HEK293T (cell line): Measurements from ENCODE around the gene PHRF1.

Experiments used
- CTCF ChIA-PET: fragments of 350-600 bp; formaldehyde crosslinking; extraction: SDS; loops from one replicate; lab custom pipeline; 2021; ENCODE audit warnings: antibody characterized with exemption, inconsistent platforms; lab: Yijun Ruan, JAX
- POLR2A ChIA-PET: fragments of 350-600 bp; formaldehyde crosslinking; extraction: SDS; loops from one replicate; lab custom pipeline; 2020; ENCODE audit warnings: antibody characterized with exemption, inconsistent platforms; lab: Yijun Ruan, JAX
- DNase-seq: peaks from one replicate; pipeline ENCODE4 v3.0.0; 2012; ENCODE audit warnings: mixed read lengths; ENCODE audit errors: extremely low spot score
- ARNT ChIP-seq: fragments of 450-650 bp; IDR thresholded peaks from 2 replicates; pipeline ENCODE4 v1.6.1; 2017; ENCODE audit warnings: mild to moderate bottlenecking
- BHLHE40 ChIP-seq: fragments of 450-650 bp; IDR thresholded peaks from 2 replicates; pipeline ENCODE4 v1.6.1; 2016; ENCODE audit warnings: mild to moderate bottlenecking, moderate library complexity, borderline replicate concordance
- CTBP1 ChIP-seq: fragments of 450-650 bp; IDR thresholded peaks from 2 replicates; pipeline ENCODE4 v1.6.1; 2016; ENCODE audit warnings: borderline replicate concordance
- ELF4 ChIP-seq: fragments of 450-650 bp; IDR thresholded peaks from 2 replicates; pipeline ENCODE4 v1.6.1; 2017; ENCODE audit warnings: antibody characterized with exemption
- FOXA1 ChIP-seq: fragments of 450-650 bp; IDR thresholded peaks from 2 replicates; pipeline ENCODE4 v1.6.1; 2016; ENCODE audit warnings: mild to moderate bottlenecking
- FOXK2 ChIP-seq: fragments of 450-650 bp; IDR thresholded peaks from 2 replicates; pipeline ENCODE4 v1.6.1; 2016; ENCODE audit warnings: mild to moderate bottlenecking
- FOXM1 ChIP-seq: fragments of 450-650 bp; IDR thresholded peaks from 2 replicates; pipeline ENCODE4 v1.6.1; 2017; ENCODE audit warnings: mild to moderate bottlenecking, borderline replicate concordance
- HDGF ChIP-seq: fragments of 450-650 bp; IDR thresholded peaks from 2 replicates; pipeline ENCODE4 v1.6.1; 2017; ENCODE audit warnings: antibody characterized with exemption, borderline replicate concordance
- L3MBTL2 ChIP-seq: fragments of 450-650 bp; conservative IDR thresholded peaks from 2 replicates; pipeline ENCODE4 v1.6.1; 2016; ENCODE audit warnings: mild to moderate bottlenecking
- LEF1 ChIP-seq: fragments of 450-650 bp; IDR thresholded peaks from 2 replicates; pipeline ENCODE4 v1.6.1; 2017; ENCODE audit warnings: mild to moderate bottlenecking, borderline replicate concordance
- NFRKB ChIP-seq: fragments of 450-650 bp; IDR thresholded peaks from 2 replicates; pipeline ENCODE4 v1.6.1; 2016; ENCODE audit warnings: mild to moderate bottlenecking, moderate library complexity
- PKNOX1 ChIP-seq: fragments of 450-650 bp; IDR thresholded peaks from 2 replicates; pipeline ENCODE4 v1.6.1; 2016
- SP1 ChIP-seq: fragments of 450-650 bp; IDR thresholded peaks from 2 replicates; pipeline ENCODE4 v1.6.1; 2017
- SUZ12 ChIP-seq: fragments of 450-650 bp; IDR thresholded peaks from 2 replicates; pipeline ENCODE4 v1.6.1; 2016; ENCODE audit warnings: mild to moderate bottlenecking
- TARDBP ChIP-seq: fragments of 450-650 bp; IDR thresholded peaks from 2 replicates; pipeline ENCODE4 v1.6.1; 2016
- ZNF384 ChIP-seq: fragments of 450-650 bp; IDR thresholded peaks from 2 replicates; pipeline ENCODE4 v1.6.1; 2016

Gene PHRF1

GRCh38 chr11:581342-581741, 5.1 kb downstream of the PHRF1 start:
- ChIA-PET CTCF (interaction anchor here (0.6 kb wide), 1 partner anchor 71 kb away, joined by 3 read pairs; no protein-coding TSS in a partner anchor), POLR2A (no interaction called here)
- DNase-seq = no peak

GRCh38 chr11:581752-582151, 5.5 kb downstream of the PHRF1 start:
- DNase-seq = no peak
- no peak for TF ChIP-seq SP1
- TF ChIP-seq TARDBP = no peak
- no peak for TF ChIP-seq PKNOX1
- no peak for TF ChIP-seq NFRKB
- TF ChIP-seq L3MBTL2 = no peak
- no peak for TF ChIP-seq HDGF
- TF ChIP-seq BHLHE40 = no peak
- TF ChIP-seq LEF1 = no peak
- TF ChIP-seq FOXK2 = no peak
- no peak for TF ChIP-seq SUZ12
- ChIA-PET CTCF (no interaction called here), POLR2A (no interaction called here)

More at GRCh38 chr11:581342-581741, 5.1 kb downstream of the PHRF1 start:
- TF ChIP-seq ZNF384 (no peak), SUZ12 (no peak), FOXK2 (no peak), ARNT (no peak), FOXM1 (no peak), NFRKB (no peak), CTBP1 (no peak), SP1 (no peak), BHLHE40 (no peak), LEF1 (no peak), FOXA1 (no peak), PKNOX1 (no peak), L3MBTL2 (no peak), HDGF (no peak), TARDBP (no peak), ELF4 (no peak)

- ChIA-PET CTCF (no interaction called here), POLR2A (no interaction called here)
- no peak for DNase-seq
- no peak for TF ChIP-seq LEF1
- TF ChIP-seq ARNT = no peak
- TF ChIP-seq PKNOX1 = no peak
- no peak for TF ChIP-seq FOXK2
- TF ChIP-seq BHLHE40 = no peak
- TF ChIP-seq HDGF = no peak
- TF ChIP-seq TARDBP = no peak
- TF ChIP-seq FOXA1 = no peak
- TF ChIP-seq ZNF384 = no peak
- no peak for TF ChIP-seq ELF4
- no peak for TF ChIP-seq SUZ12
- no peak for TF ChIP-seq CTBP1
- no peak for TF ChIP-seq FOXM1
- TF ChIP-seq L3MBTL2 = no peak
- TF ChIP-seq SP1 = no peak
These were observed 8.0 kb downstream of the PHRF1 start for GRCh38 chr11:584287-584686.

- POLR2A ChIA-PET = no interaction called here
- CTCF ChIA-PET = interaction anchor here (1.4 kb wide), 1 partner anchor 11 kb away, joined by 3 read pairs; no protein-coding TSS in a partner anchor
These were observed 10.4 kb downstream of the PHRF1 start for GRCh38 chr11:586376-587316.

More at GRCh38 chr11:586376-587316, 10.4 kb downstream of the PHRF1 start:
- TF ChIP-seq PKNOX1 = no peak
- no peak for TF ChIP-seq TARDBP
- TF ChIP-seq L3MBTL2 = no peak
- no peak for TF ChIP-seq ZNF384
- TF ChIP-seq NFRKB = no peak
- no peak for TF ChIP-seq ARNT
- no peak for TF ChIP-seq FOXA1
- TF ChIP-seq HDGF = no peak
- no peak for TF ChIP-seq SUZ12
- TF ChIP-seq FOXK2 = no peak
- no peak for TF ChIP-seq FOXM1
- DNase-seq = no peak
